Glutamatergic neuron (in vitro differentiated cells): Measurements from ENCODE around the gene MACROD2. TPM values are rescaled to one million over a fixed set of nuclear protein-coding genes. Genes with fewer than 3 reads are reported as not detected.

Experiments used
- DNase-seq: peaks from one replicate; pipeline ENCODE4 v3.0.0; 2022
- H3K27ac Mint-ChIP-seq: one replicate; pipeline ENCODE4 v1.8.0; 2020; ENCODE audit warnings: mild to moderate bottlenecking, mixed read lengths, inconsistent platforms; ENCODE audit not compliant: unreplicated experiment
- H3K27me3 Mint-ChIP-seq: one replicate; pipeline ENCODE4 v1.8.0; 2020; ENCODE audit warnings: mild to moderate bottlenecking, moderate library complexity, mixed read lengths, inconsistent platforms; ENCODE audit not compliant: unreplicated experiment
- H3K36me3 Mint-ChIP-seq: one replicate; pipeline ENCODE4 v1.8.0; 2020; ENCODE audit warnings: mild to moderate bottlenecking, mixed read lengths, inconsistent platforms; ENCODE audit not compliant: unreplicated experiment
- H3K4me1 Mint-ChIP-seq: one replicate; pipeline ENCODE4 v1.8.0; 2020; ENCODE audit warnings: mild to moderate bottlenecking, low read depth, mixed read lengths, inconsistent platforms; ENCODE audit not compliant: unreplicated experiment
- H3K4me3 Mint-ChIP-seq: one replicate; pipeline ENCODE4 v1.8.0; 2020; ENCODE audit warnings: mild to moderate bottlenecking, mixed read lengths, inconsistent platforms; ENCODE audit not compliant: unreplicated experiment
- H3K9me3 Mint-ChIP-seq: one replicate; pipeline ENCODE4 v1.8.0; 2020; ENCODE audit warnings: mild to moderate bottlenecking, moderate library complexity, mixed read lengths, inconsistent platforms; ENCODE audit not compliant: unreplicated experiment
- CTCF ChIP-seq: fragments of 200-600 bp; sonication (generic); IDR thresholded peaks from one replicate; pipeline ENCODE4 v1.5.0; 2021; ENCODE audit not compliant: partially characterized antibody, unreplicated experiment
- total RNA-seq: library from RNA; stranded (reverse); fragmentation: NEBNext Ultra II Directional; extraction: Animal tissue kit (Norgen Biotek cat#: 25700); gene quantifications from one replicate; pipeline ENCODE4 v1.2.1, GENCODE V29; 2021; ENCODE audit not compliant: unreplicated experiment

The MACROD2 gene
- total RNA-seq, 1 donor from 2014 or later, result 8.7 TPM

GRCh38 chr20:14412065-14412681 lies 416.9 kb downstream of the MACROD2 start:
- Mint-ChIP-seq H3K27me3 (no peaks in the 10 kb centered on the region), H3K4me3 (no peak overlapping the region), H3K27ac (no peak overlapping the region)

GRCh38 chr20:14413835-14414234 lies 418.5 kb downstream of the MACROD2 start:
- no peak for DNase-seq
- no peak overlapping the region for H3K4me3 Mint-ChIP-seq
- no peaks in the 10 kb centered on the region for H3K27me3 Mint-ChIP-seq
- peaks cover 18% of the 10 kb centered on the region for H3K4me1 Mint-ChIP-seq
- H3K9me3 Mint-ChIP-seq, result no peaks in the 10 kb centered on the region
- no peak for TF ChIP-seq CTCF
- H3K27ac Mint-ChIP-seq, result no peak overlapping the region
- no peaks in the 10 kb centered on the region for H3K36me3 Mint-ChIP-seq

More at GRCh38 chr20:14412065-14412681, 416.9 kb downstream of the MACROD2 start:
- no peak for TF ChIP-seq CTCF
- Mint-ChIP-seq H3K4me1 (peaks cover 20% of the 10 kb centered on the region), H3K9me3 (no peaks in the 10 kb centered on the region), H3K36me3 (no peaks in the 10 kb centered on the region)
- no peak for DNase-seq

- Mint-ChIP-seq H3K9me3 (no peaks in the 10 kb centered on the region), H3K36me3 (no peaks in the 10 kb centered on the region), H3K4me1 (peaks cover 18% of the 10 kb centered on the region), H3K27ac (no peak overlapping the region), H3K27me3 (no peaks in the 10 kb centered on the region), H3K4me3 (no peak overlapping the region)
- no peak for DNase-seq
- TF ChIP-seq CTCF, result no peak
Measured at GRCh38 chr20:14414560-14414959, 419.2 kb downstream of the MACROD2 start.

GRCh38 chr20:14415467-14415866 lies 420.2 kb downstream of the MACROD2 start:
- no peak overlapping the region for H3K4me3 Mint-ChIP-seq
- H3K4me1 Mint-ChIP-seq, result peaks cover 18% of the 10 kb centered on the region

More at GRCh38 chr20:14415467-14415866, 420.2 kb downstream of the MACROD2 start:
- Mint-ChIP-seq H3K36me3 (no peaks in the 10 kb centered on the region), H3K9me3 (no peaks in the 10 kb centered on the region), H3K27ac (no peak overlapping the region), H3K27me3 (no peaks in the 10 kb centered on the region)
- DNase-seq, result no peak
- no peak for TF ChIP-seq CTCF
